Fibroblast of mammary gland (primary cell): ENCODE data around the gene ANK2.
A peak's percentile ranks its signal among the peaks of the same experiment; 100 is the strongest.

ENCODE experiments used
- DNase-seq: peaks from one replicate; pipeline ENCODE4 v3.0.0-alpha.2; 2010; ENCODE audit warnings: low read depth
- H3K4me3 ChIP-seq: 2 replicates; pipeline ENCODE4 v1.5.1; 2011; ENCODE audit warnings: low read depth, mild to moderate bottlenecking, low read length, moderate library complexity; ENCODE audit not compliant: control insufficient read depth
- CTCF ChIP-seq: conservative IDR thresholded peaks from 2 replicates; pipeline ENCODE4 v1.5.1; 2011; ENCODE audit warnings: low read depth, low read length, inconsistent platforms; ENCODE audit not compliant: control insufficient read depth, insufficient read depth

Gene ANK2

GRCh38 chr4:113290666-113291065, 241.2 kb downstream of the ANK2 start:
- no peak for TF ChIP-seq CTCF
- no peak for DNase-seq
- no peak overlapping the region for H3K4me3 ChIP-seq

DNA sequence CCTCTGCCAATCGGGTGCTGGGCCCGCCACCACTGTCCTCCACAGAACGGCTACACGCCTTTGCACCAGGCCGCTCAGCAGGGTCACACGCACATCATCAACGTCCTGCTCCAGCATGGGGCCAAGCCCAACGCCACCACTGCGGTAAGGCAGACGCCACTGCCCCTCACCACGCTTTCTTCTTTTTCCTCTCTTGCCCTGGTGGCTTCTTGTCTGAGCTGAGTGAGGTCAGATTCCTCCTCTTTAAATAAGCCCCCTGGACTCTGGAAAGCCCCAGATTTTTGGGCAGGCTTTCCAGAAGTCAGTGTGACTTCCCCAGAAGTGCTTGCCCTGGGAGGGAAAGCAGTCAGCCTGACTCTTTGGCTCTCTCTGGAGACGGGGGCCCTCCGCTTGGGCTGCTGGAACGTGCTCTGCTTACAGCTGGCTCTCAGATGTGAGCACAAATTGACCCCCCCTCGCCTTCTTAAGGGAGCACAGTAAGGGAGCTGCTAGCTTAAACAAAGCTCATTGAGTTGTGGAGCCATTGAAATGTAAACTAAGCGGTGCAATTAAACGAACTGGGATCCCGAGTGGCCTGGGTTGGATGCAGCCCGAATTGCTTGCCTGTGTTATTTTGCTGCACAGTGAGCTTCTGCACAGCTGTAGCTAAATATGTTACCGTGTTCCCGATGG, 243.1 kb downstream of the ANK2 start:
- TF ChIP-seq CTCF = no peak
- DNase-seq = peak; percentile 45
- H3K4me3 ChIP-seq = no peak overlapping the region

- peak; percentile 60 for DNase-seq
- no peak overlapping the region for H3K4me3 ChIP-seq
- no peak for TF ChIP-seq CTCF
These were observed 243.6 kb downstream of the ANK2 start for GRCh38 chr4:113293043-113293560.

DNA sequence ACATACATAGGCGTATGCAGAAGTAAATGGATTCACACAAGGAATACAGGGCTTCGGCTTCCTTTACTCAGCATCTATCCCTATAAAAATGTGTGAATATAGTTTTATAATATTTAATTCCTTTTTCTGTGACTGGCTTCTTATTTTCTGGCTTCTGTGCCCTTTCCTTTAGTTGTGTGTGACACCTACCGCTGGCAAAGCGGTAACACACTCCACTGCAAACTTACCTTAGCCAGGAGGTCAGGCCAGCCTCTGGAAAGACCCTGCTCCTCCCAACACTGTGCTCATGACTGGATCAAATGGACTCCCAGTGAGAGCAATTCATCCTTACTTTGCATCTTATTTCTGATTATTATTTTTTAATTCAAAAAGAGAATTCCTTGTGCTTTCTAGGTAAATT, 244.2 kb downstream of the ANK2 start:
- H3K4me3 ChIP-seq = no peak overlapping the region
- peak; percentile 25 for TF ChIP-seq CTCF
- DNase-seq = peak; percentile 12

GRCh38 chr4:113294908-113295307, 245.5 kb downstream of the ANK2 start:
- peak; percentile 31 for TF ChIP-seq CTCF
- DNase-seq = peak; percentile 23
- no peak overlapping the region for H3K4me3 ChIP-seq

- no peak overlapping the region for H3K4me3 ChIP-seq
- no peak for TF ChIP-seq CTCF
- peak; percentile 96 for DNase-seq
These were observed 251.0 kb downstream of the ANK2 start for GRCh38 chr4:113300471-113300928.

- DNase-seq = peak; percentile 8
- no peak for TF ChIP-seq CTCF
- H3K4me3 ChIP-seq = no peak overlapping the region
These were observed 252.6 kb downstream of the ANK2 start for GRCh38 chr4:113302051-113302450.
